ENCODE measurements around the gene RAB1B. TPM values are rescaled to one million over a fixed set of nuclear protein-coding genes. Genes with fewer than 3 reads are reported as not detected.
A peak's percentile ranks its signal among the peaks of the same experiment; 100 is the strongest.
"Not testable (repeated sequence)": the region's sequence is repeated elsewhere in the genome, so short reads cannot be mapped to it uniquely, and the experiment has no call there.

Gene RAB1B
- total and polyA plus RNA-seq, 7 donors = 120 to 163 (median 130) TPM

- H3K36me3 ChIP-seq (ENCODE audit: insufficient read depth in 1 of 2, low read depth in 1 of 2) = no peaks in the 10 kb centered on the region
- DNase-seq = peak; percentile 70 to 78
- peak overlapping the region; percentile 60 for H3K27ac ChIP-seq
- intact Hi-C loops (cut with DNase I) = no loop called here
- H3K4me1 ChIP-seq = no peaks in the 10 kb centered on the region
- H3K9me3 ChIP-seq = no peaks in the 10 kb centered on the region
- peak overlapping the region; percentile 69 for H3K4me3 ChIP-seq
- WGBS, 3 donors = 44 to 54% (median 45%) methylated on average over 16 of the region's 16 CpGs
- TF ChIP-seq CTCF (IDR thresholded peaks at IDR 0.05) = no peak
- peak in 3 of 4 donors; percentile 8 to 41 (median 19) for ATAC-seq
- H3K27me3 ChIP-seq (ENCODE audit: insufficient read depth in 3 of 3, low read length in 2 of 3) = peaks cover 0 to 26% (median 6%) of the 10 kb centered on the region in 3 donors
Observed at GRCh38 chr11:66317723-66318599, 49.5 kb downstream of the RAB1B start.

GRCh38 chr11:66318600-66318970 lies 50.1 kb downstream of the RAB1B start:
- intact Hi-C loops (cut with DNase I) = no loop called here
- Histone ChIP-seq H3K27ac (peak overlapping the region; percentile 60), H3K36me3 (ENCODE audit: insufficient read depth in 1 of 2, low read depth in 1 of 2) (no peaks in the 10 kb centered on the region), H3K4me3 (no peak overlapping the region), H3K4me1 (no peaks in the 10 kb centered on the region), H3K9me3 (no peaks in the 10 kb centered on the region), H3K27me3 (ENCODE audit: insufficient read depth in 3 of 3, low read length in 2 of 3) (peaks cover 0 to 26% (median 6%) of the 10 kb centered on the region in 3 donors)
- DNase-seq (no peak), ATAC-seq (no peak)
- no peak for TF ChIP-seq CTCF (IDR thresholded peaks at IDR 0.05)
- WGBS, 3 donors = 80 to 85% (median 81%) methylated on average over 3 of the region's 3 CpGs

- H3K4me1 ChIP-seq; H3K36me3 ChIP-seq (ENCODE audit: insufficient read depth in 1 of 2, low read depth in 1 of 2); intact Hi-C loops (cut with DNase I); H3K4me3 ChIP-seq; H3K27ac ChIP-seq; ATAC-seq; DNase-seq; H3K9me3 ChIP-seq: not testable (repeated sequence)
- WGBS, 3 donors = 94 to 100% (median 98%) methylated on average over 1 of the region's 2 CpGs
- peaks cover 0 to 26% (median 6%) of the 10 kb centered on the region in 3 donors for H3K27me3 ChIP-seq (ENCODE audit: insufficient read depth in 3 of 3, low read length in 2 of 3)
Observed at GRCh38 chr11:66320289-66320688, 51.9 kb downstream of the RAB1B start.

- H3K4me1 ChIP-seq; H3K27ac ChIP-seq; DNase-seq; intact Hi-C loops (cut with DNase I); H3K36me3 ChIP-seq (ENCODE audit: insufficient read depth in 1 of 2, low read depth in 1 of 2); ATAC-seq; H3K9me3 ChIP-seq; H3K4me3 ChIP-seq: not testable (repeated sequence)
- 86 to 91% (median 88%) methylated on average over 6 of the region's 6 CpGs for WGBS, 3 donors
- H3K27me3 ChIP-seq (ENCODE audit: insufficient read depth in 3 of 3, low read length in 2 of 3) = peaks cover 0 to 21% (median 6%) of the 10 kb centered on the region in 3 donors
Observed at GRCh38 chr11:66320748-66321147, 52.3 kb downstream of the RAB1B start.

GRCh38 chr11:66321606-66322005 lies 53.2 kb downstream of the RAB1B start:
- no peak for TF ChIP-seq CTCF (IDR thresholded peaks at IDR 0.05)
- Histone ChIP-seq H3K4me1 (no peaks in the 10 kb centered on the region), H3K27ac (no peak overlapping the region), H3K9me3 (no peaks in the 10 kb centered on the region), H3K27me3 (ENCODE audit: insufficient read depth in 3 of 3, low read length in 2 of 3) (peaks cover 0 to 13% (median 0%) of the 10 kb centered on the region in 3 donors), H3K4me3 (no peak overlapping the region), H3K36me3 (ENCODE audit: insufficient read depth in 1 of 2, low read depth in 1 of 2) (no peaks in the 10 kb centered on the region)
- intact Hi-C loops (cut with DNase I) = no loop called here
- no peak for ATAC-seq
- WGBS, 3 donors = 62 to 80% (median 69%) methylated on average over 4 of the region's 4 CpGs
- peak; percentile 51 to 61 for DNase-seq
